Hindlimb muscle (tissue), 1 donor: ENCODE measurements around the gene HEY2. TPM values are rescaled to one million over a fixed set of nuclear protein-coding genes. Genes with fewer than 3 reads are reported as not detected.
A peak's percentile ranks its signal among the peaks of the same experiment; 100 is the strongest.
"Not testable (repeated sequence)": the region's sequence is repeated elsewhere in the genome, so short reads cannot be mapped to it uniquely, and the experiment has no call there.

Experiments
- DNase-seq: peaks from one replicate; pipeline ENCODE4 v3.0.0-alpha.2; 2013
- polyA plus RNA-seq: library from polyadenylated mRNA; unstranded; fragments of 120-200 nt; gene quantifications from one replicate; pipeline ENCODE4 v1.2.1, GENCODE V29; 2013; ENCODE audit not compliant: insufficient read length

The HEY2 gene
- polyA plus RNA-seq, 1 donor, result 10.9 TPM

GRCh38 chr6:125773387-125774341 lies 24.2 kb downstream of the HEY2 start:
- no peak for DNase-seq

DNA sequence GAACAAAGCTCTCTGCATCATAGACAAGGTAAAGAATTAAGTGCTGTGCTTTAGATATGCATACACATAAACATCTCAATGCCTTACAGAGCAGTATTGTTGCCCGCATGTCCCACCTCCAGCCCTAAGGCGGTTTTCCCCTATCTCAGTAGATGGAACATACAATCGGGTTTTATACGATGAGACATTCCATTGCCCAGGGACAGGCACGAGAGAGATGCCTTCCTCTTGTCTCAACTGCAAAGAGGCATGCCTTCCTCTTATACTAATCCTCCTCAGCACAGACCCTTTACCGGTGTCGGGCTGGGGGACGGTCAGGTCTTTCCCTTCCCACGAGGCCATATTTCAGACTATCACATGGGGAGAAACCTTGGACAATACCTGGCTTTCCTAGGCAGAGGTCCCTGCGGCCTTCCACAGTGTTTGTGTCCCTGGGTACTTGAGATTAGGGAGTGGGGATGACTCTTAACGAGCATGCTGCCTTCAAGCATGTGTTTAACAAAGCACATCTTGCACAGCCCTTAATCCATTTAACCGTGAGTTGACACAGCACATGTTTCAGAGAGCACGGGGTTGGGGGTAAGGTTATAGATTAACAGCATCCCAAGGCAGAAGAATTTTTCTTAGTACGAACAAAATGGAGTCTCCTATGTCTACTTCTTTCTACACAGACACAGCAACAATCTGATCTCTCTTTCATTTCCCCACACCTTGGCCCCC lies 26.8 kb downstream of the HEY2 start:
- DNase-seq, result not testable (repeated sequence)

DNA sequence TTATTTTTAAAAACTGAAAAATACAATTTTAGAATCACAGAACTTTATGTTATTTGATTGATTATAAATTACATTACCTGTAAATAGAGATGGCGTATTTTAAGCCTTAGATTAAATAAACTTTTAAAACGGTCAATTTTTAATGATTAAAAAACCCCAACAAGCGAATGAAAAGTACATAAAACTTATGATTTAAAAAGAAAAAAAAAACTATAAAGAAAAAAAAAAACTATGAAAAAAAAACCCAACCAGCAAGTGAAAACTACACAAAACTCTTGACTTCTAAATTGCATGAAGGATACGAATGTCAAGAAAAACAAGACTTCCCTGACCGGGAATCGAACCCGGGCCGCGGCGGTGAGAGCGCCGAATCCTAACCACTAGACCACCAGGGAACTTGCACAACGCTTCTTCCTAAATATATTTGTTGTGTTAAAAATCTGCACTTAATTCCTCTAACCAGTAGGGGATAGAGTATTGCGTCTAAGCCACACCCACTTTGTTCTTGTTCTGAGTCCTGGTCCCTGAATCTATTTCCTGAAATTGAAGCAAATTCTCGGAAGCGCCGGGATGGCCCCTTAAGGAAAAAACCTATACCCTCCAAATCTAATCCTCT lies 30.6 kb downstream of the HEY2 start:
- peak; percentile 91 for DNase-seq

DNA sequence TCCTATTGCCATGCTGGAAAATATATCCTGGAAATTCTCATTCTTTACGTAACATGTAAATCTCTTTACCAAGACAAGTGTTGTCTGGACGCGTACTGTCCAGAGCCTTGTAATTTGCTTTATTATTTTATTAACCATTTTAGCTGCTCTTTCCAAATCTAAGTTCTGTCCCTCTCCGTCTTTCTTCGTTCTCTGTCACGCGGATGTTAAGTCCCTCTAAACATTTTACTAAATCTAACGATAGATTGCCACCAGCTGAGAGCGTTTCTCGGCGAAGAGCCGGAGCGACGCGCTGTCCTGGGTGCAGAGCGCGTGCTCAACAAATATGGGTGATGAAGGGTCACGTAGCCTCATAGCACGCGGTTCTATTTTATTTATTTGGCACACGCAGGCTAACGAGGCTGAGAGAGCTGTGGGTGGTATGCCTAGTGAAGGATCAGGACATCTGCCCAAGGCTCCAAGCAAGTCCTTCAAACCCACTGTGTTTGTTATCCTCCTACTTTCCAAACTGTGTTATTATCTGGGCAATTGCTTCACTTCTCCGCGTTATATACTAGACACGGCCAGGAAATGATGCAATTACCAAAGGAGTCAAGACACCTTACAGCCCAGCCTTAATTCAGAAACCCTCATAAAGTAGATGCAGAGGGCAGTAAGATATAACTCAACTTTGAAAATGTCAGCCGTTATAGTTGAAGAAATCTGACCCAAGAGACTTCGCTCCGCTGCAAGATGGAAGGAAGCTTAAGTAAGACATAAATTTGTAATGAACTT lies 31.3 kb downstream of the HEY2 start:
- peak; percentile 79 for DNase-seq

GRCh38 chr6:125781314-125781868 lies 32.0 kb downstream of the HEY2 start:
- DNase-seq, result peak; percentile 15

DNA sequence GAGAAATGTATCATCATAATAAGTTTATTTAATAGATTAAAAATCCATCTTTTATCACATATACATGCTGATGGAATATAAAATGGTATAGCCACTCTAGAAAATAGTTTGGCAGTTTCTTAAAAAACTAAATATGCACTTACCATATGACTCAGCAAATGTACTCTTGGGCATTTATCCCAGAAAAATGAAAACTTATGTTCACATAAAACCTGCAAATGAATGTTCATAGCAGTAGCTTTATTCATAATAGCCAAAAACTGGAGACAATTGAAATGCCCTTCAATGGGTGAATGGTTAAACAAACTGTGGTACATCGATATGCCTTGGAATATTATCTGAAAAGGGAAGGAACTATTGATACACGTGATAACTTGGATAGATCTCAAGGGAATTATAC lies 34.9 kb downstream of the HEY2 start:
- no peak for DNase-seq

DNA sequence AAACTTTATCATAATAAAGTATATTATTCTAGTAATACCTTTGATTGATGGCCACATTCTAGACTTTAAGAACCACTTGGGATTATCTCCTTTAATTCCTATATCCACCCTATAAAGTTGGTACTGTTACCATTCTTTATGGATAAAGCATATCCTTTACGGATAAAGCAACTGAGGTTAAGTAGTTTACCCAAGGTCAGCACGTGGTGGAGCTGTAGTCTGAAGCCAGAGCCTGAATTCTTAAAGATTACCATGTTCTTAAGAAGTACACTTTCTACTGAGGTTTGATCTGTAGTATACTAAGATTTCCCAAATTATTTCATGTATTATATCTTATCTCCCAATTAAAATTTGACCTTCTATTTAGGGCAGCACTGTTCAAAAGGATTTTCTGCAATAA lies 38.4 kb downstream of the HEY2 start:
- no peak for DNase-seq

DNA sequence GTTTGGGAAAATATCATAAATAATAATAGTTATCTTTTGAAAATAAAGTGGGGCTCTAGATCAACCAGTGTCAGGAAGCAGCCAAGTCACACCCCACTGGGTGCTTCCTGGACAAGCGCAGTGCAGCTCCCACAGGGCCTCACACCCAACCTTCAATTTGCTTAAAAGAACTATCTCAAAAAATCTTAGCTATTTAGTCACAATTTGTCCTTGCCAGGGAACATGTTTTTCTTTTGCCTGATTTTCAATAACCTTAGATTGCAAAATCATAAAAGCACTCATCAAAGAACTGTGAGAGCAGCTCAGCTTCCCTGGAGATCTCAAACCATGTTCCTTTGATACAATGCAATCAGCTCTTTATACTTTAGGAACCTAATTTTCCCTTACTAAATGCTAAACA lies 39.7 kb downstream of the HEY2 start:
- no peak for DNase-seq

DNA sequence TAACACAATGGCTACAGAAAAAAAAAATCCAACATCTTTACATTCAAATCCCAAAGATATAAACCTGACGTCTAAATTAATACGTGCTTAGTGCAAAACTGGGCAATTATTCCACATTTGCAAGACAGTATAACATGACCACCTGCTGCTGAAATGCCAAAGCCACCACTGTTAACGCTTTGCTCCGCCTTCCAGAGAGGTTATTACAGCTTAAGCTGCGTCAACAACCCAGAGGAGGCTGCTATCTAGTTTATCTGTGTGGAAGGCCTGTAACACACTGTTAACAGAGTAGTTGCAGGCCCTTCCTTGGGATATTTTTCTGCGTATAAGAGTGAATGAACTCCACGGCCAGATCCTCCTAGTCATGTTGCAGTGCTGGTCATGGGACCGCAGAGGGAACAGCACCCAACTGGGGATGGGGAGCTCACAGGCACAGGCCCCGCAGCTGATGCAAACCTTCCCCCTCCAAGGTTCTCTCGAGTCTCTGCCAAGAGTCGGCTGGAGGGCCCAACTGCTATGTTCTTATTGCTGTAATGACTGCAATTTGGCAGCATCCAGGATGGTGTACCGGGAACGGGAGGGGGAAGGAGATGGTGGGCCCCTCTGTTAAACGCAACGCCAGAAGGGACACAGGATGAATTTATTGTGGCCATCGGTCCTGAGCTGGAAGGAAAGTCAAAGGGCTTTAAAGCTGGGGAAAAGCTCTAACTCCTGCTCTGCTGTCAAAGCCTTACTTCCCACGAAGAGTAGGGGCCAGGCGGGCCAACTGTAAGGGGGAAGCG lies 40.3 kb downstream of the HEY2 start:
- peak; percentile 59 for DNase-seq

DNA sequence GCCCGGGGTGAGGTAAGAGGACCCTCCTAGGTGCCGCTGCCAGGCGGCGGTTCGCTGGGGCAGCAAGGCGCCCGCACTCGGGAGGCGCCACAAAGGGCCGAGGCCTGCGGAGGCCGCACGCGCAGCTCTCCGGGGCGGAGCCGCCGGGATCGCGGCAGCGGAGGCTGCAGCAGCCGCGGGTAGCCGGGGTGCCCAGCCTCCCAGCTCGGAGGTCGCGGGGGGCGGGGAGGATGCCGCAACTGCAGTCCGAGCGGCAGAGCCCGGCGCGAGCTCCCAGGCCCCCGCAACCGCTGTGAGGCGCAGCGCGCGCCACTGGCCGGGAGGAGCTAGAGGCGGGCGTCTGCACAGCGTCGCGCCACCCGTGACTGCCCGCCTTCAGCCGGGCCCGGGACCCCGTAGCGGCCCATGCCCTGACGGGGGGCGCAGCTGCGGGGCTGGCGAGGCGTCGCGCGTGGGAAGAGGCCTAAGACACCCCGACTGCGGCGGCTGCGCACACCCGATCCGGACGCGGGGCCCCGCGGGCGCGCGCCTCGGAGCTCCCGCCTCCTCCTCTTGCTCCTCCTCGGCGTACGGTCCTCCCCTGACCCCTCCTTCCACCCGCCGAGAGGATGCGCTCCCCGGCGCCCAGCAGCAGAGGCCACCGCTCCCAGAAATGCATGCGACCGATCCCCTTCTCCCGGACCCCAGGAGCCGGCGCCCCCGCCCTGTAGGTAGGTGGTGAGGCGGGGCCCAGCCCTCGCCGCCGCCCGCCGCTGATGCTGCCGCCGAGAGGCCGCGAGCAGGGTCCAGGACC lies 41.1 kb downstream of the HEY2 start, which contains the start of gene NCOA7:
Gene NCOA7 (plus strand): TSS at position 603 of the 793 bp plus-strand sequence. CDS start 24,395 bp downstream, outside the sequence.
- peak; percentile 89 for DNase-seq

DNA sequence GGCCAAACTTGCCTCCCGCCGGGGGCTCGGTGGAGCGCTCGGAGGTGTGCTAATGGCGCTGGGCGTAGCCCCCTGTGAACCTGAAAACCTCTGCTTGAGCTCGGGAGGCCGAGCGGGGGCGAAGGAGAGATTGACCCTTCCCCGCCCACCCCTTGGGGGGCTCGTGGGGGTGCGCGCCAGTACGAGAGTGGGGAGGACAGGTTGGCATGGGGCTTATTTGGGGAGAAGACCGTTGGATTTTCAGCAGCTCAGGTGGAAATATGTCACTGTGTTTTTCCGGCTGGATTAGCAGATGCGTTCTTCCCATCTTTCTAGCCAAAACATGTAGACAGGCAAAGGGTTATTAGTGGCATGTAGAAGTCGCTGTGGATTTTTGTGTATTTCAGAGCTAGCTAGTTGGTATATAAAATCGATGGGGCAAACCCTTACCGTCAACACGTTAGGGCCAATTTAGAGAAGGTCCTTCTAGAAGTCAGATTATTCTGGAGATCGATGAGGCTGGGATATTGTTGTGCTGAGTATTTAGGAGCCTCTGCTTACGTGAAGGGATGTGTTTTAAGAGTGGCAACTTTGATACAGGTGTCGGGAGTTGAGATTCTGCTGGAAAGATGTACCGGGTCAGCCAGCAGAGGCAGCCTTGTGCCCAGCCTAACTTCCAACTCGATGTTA lies 41.9 kb downstream of the HEY2 start:
- peak; percentile 33 for DNase-seq

- DNase-seq, result no peak
Observed at GRCh38 chr6:125791820-125792165, 42.4 kb downstream of the HEY2 start.

DNA sequence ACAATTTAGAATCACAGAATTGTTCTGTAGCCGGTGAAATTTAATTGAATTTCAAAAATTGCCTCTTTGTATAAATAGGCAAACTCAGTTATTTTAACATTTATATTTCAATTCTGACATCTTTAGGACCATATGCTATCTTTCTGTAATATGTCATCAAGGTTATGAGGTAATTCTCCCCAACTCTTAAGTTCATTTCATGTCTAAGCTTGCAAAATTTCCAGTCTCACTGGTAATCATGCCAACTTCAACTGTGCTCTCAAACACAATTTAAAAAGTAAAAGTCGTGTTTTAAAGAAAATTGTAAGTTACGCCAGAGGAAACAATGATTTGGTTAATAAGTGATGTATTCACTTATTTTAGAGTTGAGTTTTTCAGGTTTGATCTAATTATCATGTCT lies 42.7 kb downstream of the HEY2 start:
- no peak for DNase-seq

- no peak for DNase-seq
Observed at GRCh38 chr6:125792680-125793079, 43.2 kb downstream of the HEY2 start.

GRCh38 chr6:125793280-125793679 lies 43.8 kb downstream of the HEY2 start:
- no peak for DNase-seq

DNA sequence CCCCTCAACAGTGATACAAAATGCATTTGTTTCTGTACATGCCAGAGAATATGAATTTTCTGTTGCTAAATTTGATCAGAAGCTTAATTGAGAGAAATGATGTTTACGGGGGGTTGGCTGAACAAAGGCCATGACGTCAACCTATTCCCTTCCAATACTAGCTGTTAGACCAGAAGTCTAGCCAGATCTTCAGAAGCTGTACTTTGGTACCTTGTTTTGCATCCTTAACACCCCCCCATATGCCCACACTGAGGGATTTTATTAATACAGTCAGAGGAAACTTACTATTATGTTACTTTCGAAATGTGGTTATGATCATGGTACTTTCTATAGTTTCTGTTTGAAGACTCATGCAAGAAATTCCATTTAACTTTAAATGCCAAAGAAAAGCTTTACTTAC lies 44.4 kb downstream of the HEY2 start:
- no peak for DNase-seq

GRCh38 chr6:125794342-125795137 lies 45.1 kb downstream of the HEY2 start:
- no peak for DNase-seq

- DNase-seq, result no peak
Observed at GRCh38 chr6:125795301-125795700, 45.9 kb downstream of the HEY2 start.
